ENCODE results near the gene OPCML.

OPCML gene

DNA sequence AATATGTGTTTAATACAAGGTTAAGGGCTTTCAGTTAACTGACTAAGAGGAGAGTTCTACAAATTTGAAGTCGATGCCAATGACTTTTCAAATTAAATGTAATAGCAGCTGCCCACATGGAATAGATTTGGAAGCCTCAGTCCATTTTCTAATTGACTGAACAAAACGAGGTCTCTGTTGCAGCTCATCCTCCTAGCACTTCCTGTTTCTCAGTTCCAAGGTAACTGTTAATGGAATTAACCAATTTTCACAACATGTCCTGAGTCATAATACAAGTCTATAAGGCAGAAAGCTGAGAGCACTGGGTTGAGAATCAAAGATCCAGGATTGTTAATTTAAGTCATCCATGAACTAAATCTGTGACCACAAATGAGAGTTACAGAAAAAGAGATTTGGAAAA lies 177.2 kb downstream of the OPCML start:
- no peak for DNase-seq (ENCODE audit: low read depth)

DNA sequence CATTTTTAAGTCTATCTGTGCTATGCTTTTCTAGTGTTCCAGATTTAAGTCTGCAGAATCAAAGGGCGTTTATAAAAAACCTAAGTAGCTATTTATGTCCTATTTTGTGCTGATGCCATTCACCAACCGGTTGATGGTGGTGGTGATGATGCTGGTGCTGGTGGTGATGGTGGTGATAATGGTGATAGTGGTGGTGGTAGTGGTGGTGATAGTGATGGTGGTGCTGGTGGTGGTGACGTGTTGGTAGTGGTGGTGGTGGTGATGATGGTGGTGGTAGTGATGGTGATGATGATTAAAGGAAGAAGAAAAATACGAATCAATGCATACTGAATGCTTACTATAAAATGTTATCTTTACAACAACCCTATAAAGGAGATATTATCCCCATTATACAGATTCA lies 178.2 kb downstream of the OPCML start:
- DNase-seq (ENCODE audit: low read depth) = no peak

DNA sequence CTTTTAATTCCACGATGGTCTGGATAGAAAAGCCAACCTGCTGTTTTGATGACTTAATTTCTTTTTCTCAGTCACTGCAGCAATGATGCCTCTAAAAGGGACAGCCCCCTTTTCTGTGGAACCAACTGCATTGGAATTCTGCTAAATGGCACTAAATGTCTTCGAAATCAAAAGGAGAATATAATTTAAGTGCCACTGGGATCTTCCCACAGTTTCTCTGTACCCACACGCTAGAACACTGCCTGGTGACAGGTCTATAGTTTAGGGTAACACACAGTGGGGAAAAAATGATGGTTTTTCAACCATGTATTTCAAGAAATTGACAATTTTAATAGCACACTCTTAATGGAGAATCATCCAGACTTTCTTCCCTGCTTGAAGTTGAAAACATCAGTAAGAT lies 182.3 kb downstream of the OPCML start:
- DNase-seq (ENCODE audit: low read depth) = no peak

DNA sequence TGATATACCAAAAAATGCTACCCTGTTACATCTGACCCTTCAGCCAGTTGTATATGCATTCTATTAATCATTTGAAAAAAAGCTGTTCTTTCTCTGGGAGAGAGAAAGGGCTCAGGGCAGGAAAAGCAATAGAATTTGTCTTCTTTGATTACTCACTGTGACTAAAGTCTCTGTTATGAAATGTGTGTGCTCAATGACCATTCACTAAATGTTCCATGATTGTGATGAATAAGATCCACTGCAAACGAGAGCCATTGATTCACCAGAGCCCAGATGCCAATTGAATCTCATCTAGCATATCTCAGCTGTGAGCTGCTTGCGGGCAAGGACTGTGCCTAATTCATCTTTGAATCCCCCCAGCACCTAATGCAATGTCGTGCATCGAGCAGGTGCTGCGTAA lies 184.3 kb downstream of the OPCML start:
- DNase-seq (ENCODE audit: low read depth) = no peak

DNA sequence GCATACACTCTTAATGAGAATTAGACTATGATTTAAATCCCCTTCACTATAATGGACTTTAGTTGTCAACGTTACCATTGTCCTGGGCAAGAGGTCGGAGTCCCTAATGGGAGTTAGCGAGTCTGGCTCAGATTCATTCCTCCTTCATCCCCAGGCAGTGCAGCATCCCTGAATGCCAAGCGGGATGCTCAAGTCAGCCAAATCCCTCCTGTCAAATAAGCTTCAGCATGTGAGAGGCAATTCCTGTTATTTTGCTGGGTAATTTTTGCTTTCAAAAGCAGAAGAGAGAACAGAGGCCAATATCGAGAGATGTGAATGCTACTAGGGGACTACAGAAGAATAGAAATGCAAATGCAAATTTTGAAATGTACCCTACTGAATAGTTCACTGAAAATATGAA lies 186.2 kb downstream of the OPCML start:
- no peak for DNase-seq (ENCODE audit: low read depth)

DNA sequence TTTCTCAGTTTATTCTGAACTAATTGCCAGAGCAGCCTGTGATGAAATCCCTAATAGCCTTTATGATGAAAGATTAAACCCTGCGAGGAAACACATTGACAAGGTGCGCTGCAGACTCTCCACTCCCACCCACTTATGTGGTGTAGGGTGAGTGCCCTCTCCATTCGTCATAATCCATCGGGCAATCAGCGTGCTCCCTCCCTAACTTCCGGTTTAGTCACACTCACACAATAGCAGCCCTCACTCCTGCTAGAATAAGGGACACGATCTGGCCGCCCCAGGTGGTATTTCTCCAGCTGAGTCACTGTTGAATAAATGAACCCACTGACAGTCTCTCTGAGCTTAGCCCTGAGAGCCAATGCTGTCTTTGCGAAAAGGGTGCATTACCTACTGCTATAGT lies 188.3 kb downstream of the OPCML start:
- DNase-seq (ENCODE audit: low read depth) = no peak

DNA sequence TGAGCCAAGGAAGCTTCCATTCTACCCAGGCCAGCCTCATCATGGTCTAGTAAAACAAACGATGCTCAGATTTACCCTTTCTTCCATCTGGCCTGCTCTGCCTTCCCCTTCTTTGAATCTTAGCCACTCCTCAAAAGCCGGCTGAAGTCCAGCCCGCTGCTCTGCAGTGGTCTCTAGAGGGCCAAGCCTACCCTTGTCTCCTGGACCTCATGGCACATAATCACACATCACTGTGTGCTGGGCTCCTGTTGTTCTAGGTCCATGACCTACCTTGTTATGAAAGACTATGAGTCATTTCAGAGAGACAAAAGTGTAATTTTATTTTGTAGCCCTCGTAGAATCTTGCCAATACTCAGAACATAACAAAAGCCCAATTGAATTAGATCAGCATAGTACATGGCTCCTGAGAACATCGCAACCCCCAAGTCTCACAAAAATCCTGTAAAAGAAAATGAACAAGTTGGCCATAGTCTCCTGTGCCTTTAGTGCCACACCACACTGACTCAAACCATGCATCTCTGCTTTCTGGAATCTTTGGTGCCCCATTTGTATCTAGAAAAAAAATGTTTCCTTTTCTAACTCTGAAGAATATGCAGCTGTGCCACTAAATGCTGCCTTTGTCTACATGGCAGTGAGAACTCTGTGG lies 192.7 kb downstream of the OPCML start:
- DNase-seq (ENCODE audit: low read depth) = no peak

DNA sequence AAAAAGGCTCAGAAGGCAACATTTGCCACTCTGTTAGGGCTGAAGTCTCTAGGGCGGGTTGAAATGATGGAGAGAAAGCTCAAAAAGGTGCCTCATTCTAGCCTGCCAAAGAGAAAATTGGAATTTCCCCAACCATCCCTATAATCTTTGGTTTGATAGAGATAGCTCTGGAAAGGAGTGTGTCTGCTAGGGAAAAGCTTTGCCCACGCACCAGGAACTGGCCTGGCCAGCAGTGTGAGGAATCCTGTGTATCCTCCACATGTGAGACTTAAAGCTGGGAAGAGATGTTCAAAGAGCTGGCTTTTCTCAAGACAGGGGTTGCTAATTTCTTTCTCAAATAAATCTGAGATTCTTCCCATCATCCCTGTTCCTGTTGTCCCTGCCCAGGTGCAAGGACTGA lies 193.7 kb downstream of the OPCML start:
- no peak for DNase-seq (ENCODE audit: low read depth)

DNA sequence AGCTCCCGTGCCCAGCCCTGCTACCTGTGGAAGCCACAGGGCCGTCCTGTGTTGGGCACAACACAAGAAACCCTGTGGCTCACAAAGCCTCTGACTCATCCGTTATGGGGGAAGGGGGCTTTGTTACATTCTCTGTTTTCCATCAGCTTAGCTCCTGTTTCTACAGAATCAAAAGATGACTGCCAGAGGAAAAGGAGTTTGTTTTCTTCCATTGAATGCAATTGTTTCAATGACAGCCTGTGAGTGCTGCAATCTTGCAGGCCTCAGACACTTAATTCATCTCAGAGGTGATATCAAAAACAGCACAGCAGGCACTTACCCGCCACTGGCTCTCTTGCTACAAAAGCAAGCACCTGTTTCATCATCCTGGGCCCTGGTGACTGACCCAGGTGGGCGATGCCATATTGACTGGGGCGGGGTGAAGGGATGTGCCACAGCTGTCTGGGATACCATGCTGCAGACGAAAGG lies 194.3 kb downstream of the OPCML start:
- no peak for DNase-seq (ENCODE audit: low read depth)

DNA sequence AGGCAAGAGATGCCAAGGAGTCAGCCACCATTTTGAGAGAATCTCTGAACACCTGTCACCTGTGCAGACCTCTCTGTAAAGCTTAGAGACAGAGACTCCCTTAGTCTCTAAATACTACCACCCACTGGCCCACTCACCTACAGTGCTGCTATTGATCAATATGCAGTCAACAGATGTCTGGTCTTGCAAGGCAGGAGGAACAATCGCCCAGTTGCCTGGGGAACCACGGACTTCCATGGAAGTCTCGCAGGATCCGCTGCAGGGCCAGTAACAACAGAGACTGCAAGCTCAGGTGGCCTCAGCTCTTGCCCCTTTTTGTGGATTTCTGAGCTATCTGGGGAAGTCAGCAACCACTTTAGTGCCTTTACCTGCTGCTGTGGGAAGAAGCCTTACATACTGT lies 195.1 kb downstream of the OPCML start:
- no peak for DNase-seq (ENCODE audit: low read depth)

DNA sequence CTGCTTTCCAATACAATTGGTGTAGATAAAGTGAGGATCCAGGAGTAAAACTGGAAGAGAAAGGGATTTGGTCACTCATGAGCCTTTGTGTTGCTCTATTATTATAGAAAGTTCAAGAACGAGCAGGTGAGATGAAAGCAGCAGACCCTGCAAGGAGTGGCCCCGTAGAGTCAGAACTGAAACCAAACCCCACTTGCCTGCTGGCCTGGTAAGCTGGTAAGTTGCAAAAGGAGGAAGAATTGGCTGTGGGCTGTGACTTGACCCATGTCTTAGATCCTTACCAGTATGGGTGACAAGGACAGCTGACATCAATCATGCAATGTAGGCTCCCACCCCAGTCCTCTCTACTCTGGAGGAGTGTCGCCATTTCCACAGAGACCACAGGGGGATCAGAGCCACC lies 201.3 kb downstream of the OPCML start:
- no peak for DNase-seq (ENCODE audit: low read depth)

DNA sequence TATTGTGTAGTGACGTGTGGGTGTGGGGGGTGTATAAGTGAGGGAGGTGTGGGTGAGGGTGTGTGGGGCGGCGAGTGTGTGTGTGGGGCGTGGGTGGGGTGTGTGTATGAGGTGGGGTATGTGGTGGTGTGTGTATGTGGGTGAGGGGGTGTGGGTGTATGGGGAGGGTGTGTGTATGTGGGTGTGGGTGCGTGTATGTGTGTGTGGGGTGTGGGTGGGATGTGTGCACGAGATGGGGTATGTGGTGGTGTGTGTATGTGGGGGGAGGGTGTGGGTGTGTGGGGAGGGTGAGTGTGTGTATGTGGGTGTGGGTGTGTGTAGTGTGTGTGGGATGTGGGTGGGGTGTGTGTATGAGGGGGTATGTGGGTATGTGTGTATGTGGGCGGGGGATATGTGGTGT lies 205.5 kb downstream of the OPCML start:
- no peak for DNase-seq (ENCODE audit: low read depth)

DNA sequence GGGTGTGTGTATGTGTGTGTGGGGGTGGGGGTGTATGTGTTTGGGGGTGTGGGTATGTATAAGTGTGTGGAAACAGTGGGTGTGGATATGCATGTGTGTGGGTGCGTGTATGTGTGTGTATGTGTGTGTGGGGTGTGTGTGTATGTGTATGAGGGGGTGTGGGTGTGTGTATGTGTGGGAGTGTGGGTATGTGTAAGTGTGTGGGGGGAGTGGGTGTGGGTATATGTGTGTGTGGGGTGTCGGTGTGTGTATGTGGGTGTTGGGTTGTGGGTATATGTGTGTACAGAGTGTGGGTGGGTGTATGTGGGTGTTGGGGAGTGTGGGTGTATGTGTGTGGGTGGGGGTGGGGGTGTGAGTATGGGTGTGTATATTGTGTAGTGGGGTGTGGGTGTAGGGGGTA lies 206.0 kb downstream of the OPCML start:
- no peak for DNase-seq (ENCODE audit: low read depth)

DNA sequence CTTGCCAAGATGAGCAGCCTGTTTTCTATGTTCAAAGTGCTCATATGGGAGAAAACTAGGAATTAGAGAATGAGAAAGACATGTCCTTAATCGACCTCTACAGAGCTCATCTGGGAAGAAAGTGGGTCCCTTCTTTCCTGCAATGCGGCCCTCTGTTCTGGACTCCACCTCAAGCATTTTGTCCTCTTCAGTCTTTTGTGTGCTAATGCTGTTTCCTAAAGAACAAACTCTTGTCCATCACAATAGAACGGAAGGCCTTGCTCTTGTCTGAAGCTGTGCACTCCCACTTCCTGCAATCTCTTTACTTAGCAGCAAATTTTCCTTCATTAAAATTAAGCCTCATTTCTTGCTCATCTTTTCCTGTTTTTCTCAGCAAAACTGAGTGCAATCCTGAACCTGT lies 206.6 kb downstream of the OPCML start:
- DNase-seq (ENCODE audit: low read depth) = no peak

DNA sequence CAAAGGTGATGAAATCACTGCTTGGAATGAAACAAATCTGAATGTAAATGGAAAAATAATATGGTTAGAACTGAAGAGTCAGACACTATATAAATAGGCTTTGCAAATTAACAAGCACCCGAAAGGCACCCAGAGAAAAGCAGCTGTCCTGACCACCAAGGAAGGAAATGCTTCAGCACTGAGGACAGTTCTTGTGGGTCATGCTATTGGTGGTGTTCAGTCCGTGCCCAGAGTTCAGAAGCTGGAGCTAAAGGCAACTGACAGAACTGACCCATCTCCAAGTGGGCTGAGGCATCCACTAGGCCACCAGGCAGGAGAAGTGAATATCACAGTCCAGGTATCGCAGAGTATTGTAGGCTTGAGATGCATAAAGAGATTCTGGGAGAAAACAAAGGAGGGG lies 208.9 kb downstream of the OPCML start:
- no peak for DNase-seq (ENCODE audit: low read depth)

DNA sequence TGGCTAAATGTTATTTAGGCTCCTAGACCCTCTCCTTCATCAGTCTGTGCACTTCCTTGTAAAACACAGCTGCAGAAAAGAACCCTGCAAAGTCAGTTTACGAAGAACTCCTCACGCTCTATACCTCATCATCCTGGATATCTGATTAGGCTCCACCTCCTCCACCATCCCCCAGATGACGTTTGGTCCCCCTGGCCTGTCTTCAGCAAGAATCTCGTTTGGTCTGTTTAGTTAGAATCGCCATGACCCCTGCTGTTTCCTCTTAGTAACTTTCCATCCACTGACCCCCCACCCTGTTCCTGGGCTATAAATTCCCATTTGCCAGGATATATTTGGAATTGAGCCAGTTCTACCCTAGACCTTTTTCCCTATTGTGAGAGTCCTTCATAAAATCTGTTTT lies 214.1 kb downstream of the OPCML start:
- no peak for DNase-seq (ENCODE audit: low read depth)

DNA sequence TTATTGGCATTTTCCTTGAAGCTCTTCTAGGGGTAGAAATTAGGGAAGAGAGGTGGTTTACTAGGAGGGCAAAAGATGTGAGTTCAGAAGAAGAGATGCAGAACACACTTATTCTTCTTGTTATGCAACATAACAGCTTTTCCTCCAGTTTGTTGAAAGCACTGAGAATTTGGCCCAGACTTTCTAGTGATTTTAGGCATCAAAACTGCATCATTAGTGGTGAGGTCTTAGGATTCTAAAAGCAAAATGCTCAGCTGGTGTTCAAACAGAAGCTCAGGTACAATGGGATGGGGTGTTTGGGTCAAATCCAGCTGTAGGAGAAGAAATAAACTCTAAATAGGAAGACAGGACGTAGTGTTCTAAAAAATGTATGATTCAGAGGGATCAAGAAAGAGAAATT lies 221.1 kb downstream of the OPCML start:
- no peak for DNase-seq (ENCODE audit: low read depth)

DNA sequence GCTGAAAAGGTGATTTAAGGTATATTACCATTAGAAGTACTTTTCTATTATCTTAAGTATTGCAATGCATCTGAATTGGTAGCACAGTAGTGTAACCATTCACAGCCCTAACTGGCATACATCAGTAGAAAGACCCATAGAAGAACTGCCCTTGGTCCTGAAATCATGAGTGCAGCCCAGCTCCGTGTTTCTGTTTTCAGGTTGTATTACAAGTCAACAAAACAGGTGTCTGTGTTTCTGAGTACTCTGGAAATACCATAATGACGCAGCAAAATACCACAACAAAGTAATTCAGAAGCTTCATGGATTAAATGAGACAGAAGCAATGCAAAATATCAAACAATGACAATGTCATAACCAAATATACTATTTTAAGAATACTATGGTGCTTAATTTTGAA lies 226.3 kb downstream of the OPCML start:
- no peak for DNase-seq (ENCODE audit: low read depth)

DNA sequence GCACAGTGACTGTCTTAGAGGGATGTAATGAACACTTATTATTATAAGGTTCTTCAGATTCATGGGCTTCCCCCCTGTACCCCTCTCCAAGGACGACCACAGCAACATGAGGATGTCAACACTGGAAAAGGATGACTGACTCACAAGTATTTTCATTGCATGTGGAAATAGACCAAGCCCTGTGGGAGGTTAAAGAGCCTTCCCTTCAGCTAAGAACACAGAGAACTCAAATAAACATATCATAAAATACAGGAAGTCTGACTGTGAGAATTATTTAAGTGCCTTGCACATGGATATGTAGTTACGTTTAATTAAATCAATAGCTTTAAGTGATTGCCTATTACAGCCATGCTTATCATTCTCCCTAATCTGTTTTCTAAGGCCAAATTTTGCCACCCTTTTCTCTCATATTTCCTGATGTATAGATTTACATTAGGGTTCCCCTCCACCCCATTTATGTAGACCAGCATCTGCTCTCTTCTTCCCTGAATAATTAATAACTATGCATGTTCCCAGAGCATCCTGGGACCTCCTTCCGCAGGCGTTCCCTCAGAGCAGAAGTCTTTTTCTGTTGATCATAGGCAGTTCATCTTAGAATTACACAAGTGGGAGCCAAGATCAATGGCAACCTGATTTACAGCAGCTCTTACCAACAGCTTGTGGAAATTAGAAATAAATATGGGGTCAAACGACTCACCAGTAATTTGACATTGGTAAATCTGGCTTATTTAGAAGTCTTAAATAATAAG lies 226.9 kb downstream of the OPCML start:
- DNase-seq (ENCODE audit: low read depth) = no peak

DNA sequence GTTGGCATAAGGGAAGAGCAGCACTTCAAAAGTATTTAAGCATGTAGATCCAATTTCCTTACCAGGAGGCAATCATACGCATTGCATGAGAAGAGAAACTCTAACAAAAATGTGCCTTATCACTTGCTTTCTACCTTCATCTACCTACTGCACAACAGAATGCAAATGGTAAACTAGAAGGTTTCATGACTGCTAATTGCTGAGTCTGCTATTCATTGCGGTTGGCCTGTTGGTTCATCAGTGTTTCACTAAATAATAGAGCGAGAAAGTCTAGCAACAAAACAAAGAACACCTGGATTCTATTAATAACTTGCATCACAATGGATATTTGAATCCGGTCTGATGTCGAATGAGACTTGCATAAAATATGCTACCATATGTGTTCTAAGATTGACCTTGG lies 229.0 kb downstream of the OPCML start:
- DNase-seq (ENCODE audit: low read depth) = no peak

DNA sequence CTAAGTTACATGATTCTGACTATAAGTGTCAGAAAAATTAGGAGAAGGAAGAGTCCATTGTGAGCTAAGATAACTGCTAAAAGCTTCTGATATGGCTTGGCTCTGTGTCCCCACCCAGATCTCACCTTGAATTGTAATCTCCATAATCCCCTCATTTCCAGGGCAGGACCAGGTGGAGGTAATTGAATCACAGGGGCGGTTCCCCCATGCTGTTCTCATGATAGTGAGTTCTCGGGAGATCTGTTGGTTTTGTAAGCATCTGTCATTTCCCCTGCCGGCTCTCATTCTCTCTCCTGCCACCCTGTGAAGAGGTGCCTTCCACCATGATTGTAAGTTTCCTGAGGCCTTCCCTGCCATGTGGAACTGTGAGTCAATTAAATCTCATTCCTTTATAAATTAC lies 230.2 kb downstream of the OPCML start:
- DNase-seq (ENCODE audit: low read depth) = no peak

DNA sequence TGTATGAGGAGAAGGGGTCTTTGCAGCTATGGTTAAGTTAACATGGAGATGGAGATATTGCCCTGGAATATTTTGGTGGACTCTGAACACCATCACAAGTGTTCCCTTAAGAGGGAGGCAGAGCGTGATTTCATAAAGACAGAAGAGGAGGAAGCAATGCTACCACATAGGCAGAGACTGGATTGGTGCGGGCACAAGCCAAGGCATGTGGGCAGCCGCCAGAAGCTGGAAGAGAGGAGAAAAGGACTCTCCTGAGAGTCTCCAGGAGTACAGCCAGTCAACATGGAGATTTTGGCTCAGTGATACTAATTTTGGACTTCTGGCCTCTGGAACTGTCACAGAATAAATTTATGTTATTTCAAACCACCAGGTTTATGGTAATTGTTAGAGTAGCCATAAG lies 231.6 kb downstream of the OPCML start:
- no peak for DNase-seq (ENCODE audit: low read depth)

DNA sequence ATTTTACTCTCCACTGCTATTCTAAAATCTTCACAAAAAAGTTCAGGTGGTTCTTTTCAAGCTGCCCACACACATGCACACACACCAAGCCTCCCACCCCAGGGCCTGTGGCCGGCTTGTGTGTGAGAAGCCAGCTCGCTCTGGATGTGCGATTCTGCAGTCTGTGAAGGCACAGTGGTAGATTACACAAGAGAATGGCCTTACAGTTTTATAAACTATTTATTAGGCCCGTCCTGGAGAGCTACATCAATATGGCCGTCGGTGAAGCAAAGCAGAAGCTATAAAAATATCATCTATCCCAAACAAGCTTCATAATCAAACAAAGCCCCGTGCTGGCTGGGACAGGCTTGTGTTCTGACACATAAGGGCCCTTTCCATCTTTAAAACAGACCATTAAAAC lies 240.5 kb downstream of the OPCML start:
- DNase-seq (ENCODE audit: low read depth) = no peak

DNA sequence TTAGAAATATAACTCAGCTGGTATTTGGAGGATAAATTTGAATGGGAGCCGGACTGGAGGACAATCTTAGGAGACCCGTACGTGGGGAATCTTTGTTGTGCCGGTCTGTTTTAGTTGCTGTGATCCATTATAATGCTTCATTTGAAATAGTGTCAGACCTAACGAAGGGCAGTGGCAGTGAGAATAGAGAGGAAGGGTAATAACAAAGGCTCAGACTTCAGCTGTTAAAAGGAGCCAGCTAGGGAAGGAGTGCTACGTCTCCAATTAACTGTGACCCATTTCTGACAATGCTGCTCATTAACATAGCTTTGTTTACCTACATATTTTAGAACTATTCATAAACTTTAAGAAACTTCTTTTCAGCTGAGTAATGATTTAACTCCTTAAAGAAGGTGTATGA lies 246.9 kb downstream of the OPCML start:
- no peak for DNase-seq (ENCODE audit: low read depth)
